Esophagus muscularis mucosa (tissue), 3 donors: Measurements from ENCODE around the gene CFD.
"Not testable (repeated sequence)": the region's sequence is repeated elsewhere in the genome, so short reads cannot be mapped to it uniquely, and the experiment has no call there.

Experiments
- CTCF ChIP-seq, 3 experiments: fragments of 200-600 bp in 2 of 3; fragments of 450-650 bp in 1 of 3; sonication (generic) in 2 of 3; IDR thresholded peaks; one replicate each; pipeline ENCODE4 v1.5.1; 2017 to 2019; ENCODE audit warnings: antibody characterized with exemption in 3 of 3, mild to moderate bottlenecking in 2 of 3, moderate library complexity in 1 of 3
- EP300 ChIP-seq: sonication (generic); formaldehyde crosslinking; IDR thresholded peaks from one replicate; pipeline ENCODE4 v1.6.1; 2017; ENCODE audit warnings: antibody characterized with exemption

GRCh38 chr19:849195-849594 lies 10.3 kb upstream of the CFD start:
- not testable (repeated sequence) for TF ChIP-seq CTCF (IDR thresholded peaks at IDR 0.05); EP300
